ENCODE results near the gene EVI5.
A peak's percentile ranks its signal among the peaks of the same experiment; 100 is the strongest.

Gene EVI5

GRCh38 chr1:92470216-92470615 is 314.7 kb downstream of the EVI5 start:
- Histone ChIP-seq H3K9me3 (ENCODE audit: control insufficient read depth in 1 of 2, low read length in 2 of 2) (no peaks in the 10 kb centered on the region), H3K27me3 (ENCODE audit: control insufficient read depth in 1 of 2, insufficient read depth in 2 of 2, low read length in 2 of 2) (no peaks in the 10 kb centered on the region), H3K4me3 (ENCODE audit: low read depth in 1 of 2, low read length in 2 of 2) (no peak overlapping the region), H3K9ac (ENCODE audit: low read depth in 1 of 2, low read length in 2 of 2) (no peak overlapping the region), H3K36me3 (ENCODE audit: control insufficient read depth in 1 of 2, insufficient read depth in 2 of 2, low read length in 2 of 2) (no peaks in the 10 kb centered on the region), H3K4me1 (ENCODE audit: control insufficient read depth in 1 of 2, insufficient read depth in 2 of 2, low read length in 2 of 2) (no peaks in the 10 kb centered on the region), H3K27ac (ENCODE audit: low read depth, low read length) (no peak overlapping the region)

GRCh38 chr1:92466683-92467352 is 318.1 kb downstream of the EVI5 start:
- peaks cover 0 to 4% of the 10 kb centered on the region in 2 donors for H3K4me1 ChIP-seq (ENCODE audit: control insufficient read depth in 1 of 2, insufficient read depth in 2 of 2, low read length in 2 of 2)
- H3K36me3 ChIP-seq (ENCODE audit: control insufficient read depth in 1 of 2, insufficient read depth in 2 of 2, low read length in 2 of 2): no peaks in the 10 kb centered on the region
- no peak overlapping the region for H3K9ac ChIP-seq (ENCODE audit: low read depth in 1 of 2, low read length in 2 of 2)
- H3K4me3 ChIP-seq (ENCODE audit: low read depth in 1 of 2, low read length in 2 of 2): no peak overlapping the region
- H3K27ac ChIP-seq (ENCODE audit: low read depth, low read length): no peak overlapping the region
- no peaks in the 10 kb centered on the region for H3K9me3 ChIP-seq (ENCODE audit: control insufficient read depth in 1 of 2, low read length in 2 of 2)
- H3K27me3 ChIP-seq (ENCODE audit: control insufficient read depth in 1 of 2, insufficient read depth in 2 of 2, low read length in 2 of 2): no peaks in the 10 kb centered on the region

GRCh38 chr1:92465256-92465647 is 319.7 kb downstream of the EVI5 start:
- H3K27ac ChIP-seq (ENCODE audit: low read depth, low read length): no peak overlapping the region
- no peak overlapping the region for H3K9ac ChIP-seq (ENCODE audit: low read depth in 1 of 2, low read length in 2 of 2)
- H3K27me3 ChIP-seq (ENCODE audit: control insufficient read depth in 1 of 2, insufficient read depth in 2 of 2, low read length in 2 of 2): no peaks in the 10 kb centered on the region
- no peak overlapping the region for H3K4me3 ChIP-seq (ENCODE audit: low read depth in 1 of 2, low read length in 2 of 2)
- peaks cover 0 to 4% of the 10 kb centered on the region in 2 donors for H3K4me1 ChIP-seq (ENCODE audit: control insufficient read depth in 1 of 2, insufficient read depth in 2 of 2, low read length in 2 of 2)
- no peaks in the 10 kb centered on the region for H3K9me3 ChIP-seq (ENCODE audit: control insufficient read depth in 1 of 2, low read length in 2 of 2)
- no peaks in the 10 kb centered on the region for H3K36me3 ChIP-seq (ENCODE audit: control insufficient read depth in 1 of 2, insufficient read depth in 2 of 2, low read length in 2 of 2)

- no peak overlapping the region for H3K27ac ChIP-seq (ENCODE audit: low read depth, low read length)
- no peaks in the 10 kb centered on the region for H3K27me3 ChIP-seq (ENCODE audit: control insufficient read depth in 1 of 2, insufficient read depth in 2 of 2, low read length in 2 of 2)
- H3K9ac ChIP-seq (ENCODE audit: low read depth in 1 of 2, low read length in 2 of 2): no peak overlapping the region
- no peaks in the 10 kb centered on the region for H3K9me3 ChIP-seq (ENCODE audit: control insufficient read depth in 1 of 2, low read length in 2 of 2)
- peaks cover 0 to 4% of the 10 kb centered on the region in 2 donors for H3K4me1 ChIP-seq (ENCODE audit: control insufficient read depth in 1 of 2, insufficient read depth in 2 of 2, low read length in 2 of 2)
- no peak overlapping the region for H3K4me3 ChIP-seq (ENCODE audit: low read depth in 1 of 2, low read length in 2 of 2)
- no peaks in the 10 kb centered on the region for H3K36me3 ChIP-seq (ENCODE audit: control insufficient read depth in 1 of 2, insufficient read depth in 2 of 2, low read length in 2 of 2)
Observed at GRCh38 chr1:92464588-92465255, 320.2 kb downstream of the EVI5 start.

- H3K4me3 ChIP-seq (ENCODE audit: low read depth in 1 of 2, low read length in 2 of 2): no peak overlapping the region
- H3K9me3 ChIP-seq (ENCODE audit: control insufficient read depth in 1 of 2, low read length in 2 of 2): no peaks in the 10 kb centered on the region
- no peak overlapping the region for H3K9ac ChIP-seq (ENCODE audit: low read depth in 1 of 2, low read length in 2 of 2)
- peaks cover 0 to 4% of the 10 kb centered on the region in 2 donors for H3K4me1 ChIP-seq (ENCODE audit: control insufficient read depth in 1 of 2, insufficient read depth in 2 of 2, low read length in 2 of 2)
- no peak overlapping the region for H3K27ac ChIP-seq (ENCODE audit: low read depth, low read length)
- H3K36me3 ChIP-seq (ENCODE audit: control insufficient read depth in 1 of 2, insufficient read depth in 2 of 2, low read length in 2 of 2): no peaks in the 10 kb centered on the region
- no peaks in the 10 kb centered on the region for H3K27me3 ChIP-seq (ENCODE audit: control insufficient read depth in 1 of 2, insufficient read depth in 2 of 2, low read length in 2 of 2)
Observed at GRCh38 chr1:92461364-92462097, 323.4 kb downstream of the EVI5 start.

- no peaks in the 10 kb centered on the region for H3K27me3 ChIP-seq (ENCODE audit: control insufficient read depth in 1 of 2, insufficient read depth in 2 of 2, low read length in 2 of 2)
- peaks cover 0 to 4% of the 10 kb centered on the region in 2 donors for H3K4me1 ChIP-seq (ENCODE audit: control insufficient read depth in 1 of 2, insufficient read depth in 2 of 2, low read length in 2 of 2)
- no peaks in the 10 kb centered on the region for H3K9me3 ChIP-seq (ENCODE audit: control insufficient read depth in 1 of 2, low read length in 2 of 2)
- no peak overlapping the region for H3K27ac ChIP-seq (ENCODE audit: low read depth, low read length)
- H3K36me3 ChIP-seq (ENCODE audit: control insufficient read depth in 1 of 2, insufficient read depth in 2 of 2, low read length in 2 of 2): no peaks in the 10 kb centered on the region
- no peak overlapping the region for H3K9ac ChIP-seq (ENCODE audit: low read depth in 1 of 2, low read length in 2 of 2)
- H3K4me3 ChIP-seq (ENCODE audit: low read depth in 1 of 2, low read length in 2 of 2): peak overlapping the region in 1 of 2 donors; percentile 4
Observed at GRCh38 chr1:92459871-92460320, 325.0 kb downstream of the EVI5 start.
